HG03469 (cell line): ENCODE measurements around the gene ADCY7.
A peak's percentile ranks its signal among the peaks of the same experiment; 100 is the strongest.

Source experiments
- ATAC-seq: cut with Tn5 transposase; IDR thresholded peaks from one replicate; pipeline ENCODE4 v1.9.1; 2021; ENCODE audit warnings: mild to moderate bottlenecking, moderate library complexity, moderate number of reproducible peaks; ENCODE audit not compliant: unreplicated experiment

Gene ADCY7

GRCh38 chr16:50279504-50279865 is 13.1 kb downstream of the ADCY7 start:
- no peak for ATAC-seq

GRCh38 chr16:50280932-50281331 is 14.6 kb downstream of the ADCY7 start:
- no peak for ATAC-seq

- ATAC-seq: no peak
Measured at GRCh38 chr16:50281391-50282009, 15.1 kb downstream of the ADCY7 start.

GRCh38 chr16:50282010-50282538 is 15.7 kb downstream of the ADCY7 start:
- ATAC-seq: peak; percentile 93

- no peak for ATAC-seq
Measured at GRCh38 chr16:50282955-50283631, 16.7 kb downstream of the ADCY7 start.

- no peak for ATAC-seq
Measured at GRCh38 chr16:50284131-50284911, 18.0 kb downstream of the ADCY7 start.

GRCh38 chr16:50285406-50286003 is 19.2 kb downstream of the ADCY7 start:
- ATAC-seq: no peak

- ATAC-seq: no peak
Measured at GRCh38 chr16:50286681-50287080, 20.3 kb downstream of the ADCY7 start.

GRCh38 chr16:50288026-50288425 is 21.7 kb downstream of the ADCY7 start:
- ATAC-seq: no peak

- ATAC-seq: no peak
Measured at GRCh38 chr16:50288920-50289319, 22.6 kb downstream of the ADCY7 start.

- ATAC-seq: no peak
Measured at GRCh38 chr16:50289950-50290764, 23.8 kb downstream of the ADCY7 start.

GRCh38 chr16:50290856-50291255 is 24.5 kb downstream of the ADCY7 start:
- ATAC-seq: no peak

- no peak for ATAC-seq
Measured at GRCh38 chr16:50291719-50292565, 25.6 kb downstream of the ADCY7 start.

GRCh38 chr16:50292566-50292948 is 26.2 kb downstream of the ADCY7 start:
- ATAC-seq: no peak

- no peak for ATAC-seq
Measured at GRCh38 chr16:50293041-50293783, 26.9 kb downstream of the ADCY7 start.

- ATAC-seq: no peak
Measured at GRCh38 chr16:50293994-50294855, 27.9 kb downstream of the ADCY7 start.

GRCh38 chr16:50294955-50295354 is 28.6 kb downstream of the ADCY7 start:
- ATAC-seq: no peak

GRCh38 chr16:50295541-50296132 is 29.3 kb downstream of the ADCY7 start:
- ATAC-seq: no peak
